ENCODE measurements around the gene DCAF17.

DNA sequence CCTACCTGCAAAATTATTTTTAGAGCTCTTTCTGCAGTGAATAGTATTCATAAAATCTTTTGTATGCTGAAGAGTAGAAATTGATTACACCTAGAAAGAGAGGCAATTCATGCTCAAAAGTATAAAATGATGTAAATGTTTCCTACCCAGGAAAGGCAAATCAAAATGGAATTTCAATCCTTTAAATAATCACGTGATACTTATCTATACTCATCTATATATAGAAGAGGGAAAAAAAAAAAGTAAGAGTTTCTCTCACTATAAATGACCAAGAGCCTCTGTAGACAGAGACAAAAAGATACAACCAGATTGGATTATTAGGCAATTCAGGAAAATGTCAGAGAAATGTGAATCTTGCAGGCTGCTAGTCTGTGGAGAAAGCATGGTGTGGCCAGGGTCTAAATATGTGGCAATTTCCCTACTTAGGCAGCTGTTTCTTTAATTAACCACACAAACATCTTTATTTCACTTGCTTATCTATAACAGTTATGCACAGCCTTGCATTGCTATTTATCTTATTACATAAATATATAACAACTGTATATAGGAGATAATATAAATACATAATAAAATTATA, 39.8 kb upstream of the DCAF17 start:
- TF ChIP-seq, protein P1, sequence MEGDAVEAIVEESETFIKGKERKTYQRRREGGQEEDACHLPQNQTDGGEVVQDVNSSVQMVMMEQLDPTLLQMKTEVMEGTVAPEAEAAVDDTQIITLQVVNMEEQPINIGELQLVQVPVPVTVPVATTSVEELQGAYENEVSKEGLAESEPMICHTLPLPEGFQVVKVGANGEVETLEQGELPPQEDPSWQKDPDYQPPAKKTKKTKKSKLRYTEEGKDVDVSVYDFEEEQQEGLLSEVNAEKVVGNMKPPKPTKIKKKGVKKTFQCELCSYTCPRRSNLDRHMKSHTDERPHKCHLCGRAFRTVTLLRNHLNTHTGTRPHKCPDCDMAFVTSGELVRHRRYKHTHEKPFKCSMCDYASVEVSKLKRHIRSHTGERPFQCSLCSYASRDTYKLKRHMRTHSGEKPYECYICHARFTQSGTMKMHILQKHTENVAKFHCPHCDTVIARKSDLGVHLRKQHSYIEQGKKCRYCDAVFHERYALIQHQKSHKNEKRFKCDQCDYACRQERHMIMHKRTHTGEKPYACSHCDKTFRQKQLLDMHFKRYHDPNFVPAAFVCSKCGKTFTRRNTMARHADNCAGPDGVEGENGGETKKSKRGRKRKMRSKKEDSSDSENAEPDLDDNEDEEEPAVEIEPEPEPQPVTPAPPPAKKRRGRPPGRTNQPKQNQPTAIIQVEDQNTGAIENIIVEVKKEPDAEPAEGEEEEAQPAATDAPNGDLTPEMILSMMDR (conservative IDR thresholded peaks at IDR 0.05) = no peak
- no peak for TF ChIP-seq ZFX (IDR thresholded peaks at IDR 0.05)
